NCI-H526 (cell line): ENCODE measurements around the gene GLI1.
"Not testable (repeated sequence)": the region's sequence is repeated elsewhere in the genome, so short reads cannot be mapped to it uniquely, and the experiment has no call there.

Source experiments
- DNase-seq, 2 experiments: peaks; one replicate each; lab custom pipeline; 2025; lab: John Stamatoyannopoulos, UW

GLI1 gene

DNA sequence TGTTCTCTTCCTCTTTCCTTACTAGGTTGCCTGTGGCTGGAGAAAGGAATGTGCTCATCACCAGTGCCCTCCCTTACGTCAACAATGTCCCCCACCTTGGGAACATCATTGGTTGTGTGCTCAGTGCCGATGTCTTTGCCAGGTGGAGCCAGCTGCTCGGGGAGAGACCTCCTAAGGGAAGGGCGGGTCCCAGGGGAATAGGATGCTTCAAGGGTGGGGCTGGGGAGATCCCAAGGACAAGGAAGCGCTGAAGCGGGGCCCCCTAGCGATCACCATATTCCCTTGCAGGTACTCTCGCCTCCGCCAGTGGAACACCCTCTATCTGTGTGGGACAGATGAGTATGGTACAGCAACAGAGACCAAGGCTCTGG, 38.5 kb downstream of the GLI1 start:
- peak in 1 of 2 experiments; percentile 41 for DNase-seq

DNA sequence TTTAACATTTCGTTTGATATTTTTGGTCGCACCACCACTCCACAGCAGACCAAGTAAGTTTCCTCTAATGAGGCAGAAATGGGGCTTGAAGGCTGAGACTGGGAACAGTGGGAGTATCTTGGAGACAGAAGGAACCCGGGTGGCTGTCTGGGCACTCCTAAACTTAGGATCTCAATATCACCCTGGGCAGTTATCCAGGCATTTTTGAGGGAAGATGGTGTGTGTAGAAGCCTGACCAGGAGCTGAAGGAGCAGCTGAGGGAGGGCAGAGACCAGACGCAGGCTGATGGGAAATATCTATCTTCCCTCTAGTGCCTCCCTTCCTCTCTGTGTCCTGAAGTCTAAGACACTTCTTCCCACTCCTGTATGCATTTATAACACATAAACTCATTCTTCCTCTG, 39.0 kb downstream of the GLI1 start:
- DNase-seq = no peak

DNA sequence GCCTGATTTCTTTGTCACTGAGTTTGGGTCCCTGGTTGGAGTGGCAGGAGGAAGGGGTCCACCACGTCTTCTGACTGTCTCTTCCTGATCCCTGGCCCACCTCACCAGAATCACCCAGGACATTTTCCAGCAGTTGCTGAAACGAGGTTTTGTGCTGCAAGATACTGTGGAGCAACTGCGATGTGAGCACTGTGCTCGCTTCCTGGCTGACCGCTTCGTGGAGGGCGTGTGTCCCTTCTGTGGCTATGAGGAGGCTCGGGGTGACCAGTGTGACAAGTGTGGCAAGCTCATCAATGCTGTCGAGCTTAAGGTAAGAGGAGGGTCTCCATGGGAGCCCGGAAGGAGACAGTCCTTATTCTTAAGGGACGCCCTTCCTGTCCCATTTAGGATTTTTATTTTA, 40.6 kb downstream of the GLI1 start:
- DNase-seq = no peak

DNA sequence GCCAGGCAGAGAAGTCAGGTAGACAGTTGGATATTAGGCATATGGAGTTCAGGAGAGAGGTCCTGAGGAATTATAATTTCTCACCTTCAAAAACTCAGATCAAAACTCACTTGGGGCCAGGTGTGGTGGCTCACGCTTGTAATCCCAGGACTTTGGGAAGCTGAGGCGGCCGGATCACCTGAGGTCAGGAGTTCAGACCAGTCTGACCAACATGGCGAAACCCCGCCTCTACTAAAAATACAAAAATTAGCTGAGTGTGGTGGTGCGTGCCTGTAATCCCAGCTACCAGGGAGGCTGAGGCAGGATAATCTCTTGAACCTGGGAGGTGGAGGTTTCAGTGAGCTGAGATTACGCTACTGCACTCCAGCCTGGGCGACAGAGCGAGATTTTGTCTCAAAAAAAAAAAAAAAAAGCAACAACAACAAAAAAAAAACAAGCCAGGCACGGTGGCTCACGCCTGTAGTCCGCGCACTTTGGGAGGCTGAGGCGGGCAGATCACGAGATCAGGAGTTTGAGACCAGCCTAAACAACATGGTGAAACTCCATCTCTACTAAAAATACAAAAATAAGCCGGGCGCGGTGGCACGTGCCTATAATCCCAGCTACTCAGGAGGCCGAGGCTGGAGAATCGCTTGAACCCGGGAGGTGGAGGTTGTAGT, 42.9 kb downstream of the GLI1 start:
- DNase-seq = not testable (repeated sequence)

DNA sequence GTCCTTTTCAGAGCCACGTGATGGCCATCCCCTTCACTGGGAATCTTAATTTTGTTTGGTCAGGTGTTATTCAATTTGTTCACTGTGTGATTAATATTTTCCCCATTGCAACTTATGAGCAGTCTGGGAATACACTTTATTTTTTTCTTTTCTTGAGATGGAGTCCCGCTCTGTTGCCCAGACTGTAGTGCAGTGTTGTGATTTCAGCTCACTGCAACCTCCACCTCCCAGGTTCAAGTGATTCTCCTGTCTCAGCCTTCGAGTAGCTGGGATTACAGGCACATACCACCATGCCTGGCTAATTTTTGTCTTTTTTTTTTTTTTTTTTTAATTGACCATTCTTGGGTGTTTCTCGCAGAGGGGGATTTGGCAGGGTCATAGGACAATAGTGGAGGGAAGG, 47.0 kb downstream of the GLI1 start:
- DNase-seq = not testable (repeated sequence)

DNA sequence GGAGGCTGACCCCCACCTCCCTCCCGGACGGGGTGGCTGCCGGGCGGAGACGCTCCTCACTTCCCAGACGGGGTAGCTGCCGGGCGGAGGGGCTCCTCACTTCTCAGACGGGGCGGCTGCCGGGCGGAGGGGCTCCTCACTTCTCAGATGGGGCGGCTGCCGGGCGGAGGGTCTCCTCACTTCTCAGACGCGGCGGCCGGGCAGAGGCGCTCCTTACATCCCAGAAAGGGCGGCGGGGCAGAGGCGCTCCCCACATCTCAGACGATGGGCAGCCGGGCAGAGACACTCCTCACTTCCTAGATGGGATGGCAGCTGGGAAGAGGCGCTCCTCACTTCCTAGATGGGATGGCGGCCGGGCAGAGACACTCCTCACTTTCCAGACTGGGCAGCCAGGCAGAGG, 48.2 kb downstream of the GLI1 start:
- DNase-seq = not testable (repeated sequence)

DNA sequence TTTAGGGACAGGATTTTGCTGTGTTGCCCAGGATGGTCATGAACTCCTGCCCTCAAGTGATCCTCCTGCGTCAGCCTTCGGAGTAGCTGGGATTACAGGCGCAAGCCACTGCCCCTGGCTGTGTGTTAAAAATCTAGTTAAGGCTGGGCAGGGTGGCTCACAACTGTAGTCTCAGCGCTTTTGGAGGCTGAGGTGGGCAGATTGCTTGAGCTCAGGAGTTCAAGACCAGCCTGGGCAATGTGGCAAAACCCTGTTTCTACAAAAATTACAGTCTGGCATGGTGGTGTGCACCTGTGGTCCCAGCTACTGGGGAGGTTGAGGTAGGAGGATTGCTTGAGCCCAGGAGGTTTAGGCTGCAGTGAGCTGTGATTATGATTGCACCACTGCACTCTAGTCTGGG, 51.6 kb downstream of the GLI1 start:
- DNase-seq = no peak

DNA sequence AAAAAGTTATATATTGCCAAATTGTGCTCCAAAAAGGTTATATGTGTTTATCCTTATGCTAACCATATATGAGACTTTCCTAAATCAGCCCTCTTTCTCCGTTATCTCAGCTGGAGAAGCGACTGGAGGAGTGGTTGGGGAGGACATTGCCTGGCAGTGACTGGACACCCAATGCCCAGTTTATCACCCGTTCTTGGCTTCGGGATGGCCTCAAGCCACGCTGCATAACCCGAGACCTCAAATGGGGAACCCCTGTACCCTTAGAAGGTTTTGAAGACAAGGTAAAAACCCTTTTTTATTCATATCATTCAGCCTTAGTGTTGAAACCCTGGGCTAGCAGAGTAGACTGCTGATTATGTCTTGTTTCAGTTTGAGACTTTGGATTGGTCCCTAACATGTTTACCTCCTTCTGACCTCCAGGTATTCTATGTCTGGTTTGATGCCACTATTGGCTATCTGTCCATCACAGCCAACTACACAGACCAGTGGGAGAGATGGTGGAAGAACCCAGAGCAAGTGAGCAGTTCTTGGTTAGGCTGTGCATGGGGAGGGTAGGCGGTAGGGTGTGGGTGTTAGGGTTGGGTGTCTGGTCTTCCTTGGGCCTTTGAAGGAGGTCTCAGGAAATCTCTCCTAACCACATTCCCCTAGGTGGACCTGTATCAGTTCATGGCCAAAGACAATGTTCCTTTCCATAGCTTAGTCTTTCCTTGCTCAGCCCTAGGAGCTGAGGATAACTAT, 52.2 kb downstream of the GLI1 start:
- no peak for DNase-seq

DNA sequence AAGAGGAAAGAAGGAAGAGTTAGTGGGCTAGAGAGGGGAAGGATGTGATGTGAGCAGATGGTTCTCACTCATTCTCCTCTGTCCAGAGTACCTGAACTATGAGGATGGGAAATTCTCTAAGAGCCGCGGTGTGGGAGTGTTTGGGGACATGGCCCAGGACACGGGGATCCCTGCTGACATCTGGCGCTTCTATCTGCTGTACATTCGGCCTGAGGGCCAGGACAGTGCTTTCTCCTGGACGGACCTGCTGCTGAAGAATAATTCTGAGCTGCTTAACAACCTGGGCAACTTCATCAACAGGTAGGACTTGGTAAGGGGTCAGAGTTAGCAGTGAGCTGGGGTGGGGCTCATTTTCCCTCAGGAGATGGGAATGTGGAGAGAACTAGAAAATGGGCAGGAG, 53.1 kb downstream of the GLI1 start:
- DNase-seq = no peak

DNA sequence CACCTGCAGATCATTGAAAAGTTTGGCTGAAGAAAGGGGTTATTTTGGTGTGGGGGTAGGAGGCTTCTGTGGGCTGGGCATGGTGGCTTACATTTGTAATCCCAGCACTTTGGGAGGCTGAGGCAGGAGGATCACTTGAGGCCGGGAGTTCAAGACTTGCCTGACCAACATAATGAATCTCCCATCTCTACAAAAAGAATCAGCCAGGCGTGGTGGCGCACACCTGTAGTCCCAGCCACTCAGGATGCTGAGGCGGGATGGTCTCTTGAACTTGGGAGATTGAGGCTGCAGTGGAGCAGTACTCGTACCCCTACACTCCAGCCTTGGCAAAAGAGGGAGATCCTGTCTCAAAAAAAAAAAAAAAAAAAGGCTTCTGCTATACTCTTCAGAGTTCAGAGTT, 53.7 kb downstream of the GLI1 start:
- DNase-seq = no peak

DNA sequence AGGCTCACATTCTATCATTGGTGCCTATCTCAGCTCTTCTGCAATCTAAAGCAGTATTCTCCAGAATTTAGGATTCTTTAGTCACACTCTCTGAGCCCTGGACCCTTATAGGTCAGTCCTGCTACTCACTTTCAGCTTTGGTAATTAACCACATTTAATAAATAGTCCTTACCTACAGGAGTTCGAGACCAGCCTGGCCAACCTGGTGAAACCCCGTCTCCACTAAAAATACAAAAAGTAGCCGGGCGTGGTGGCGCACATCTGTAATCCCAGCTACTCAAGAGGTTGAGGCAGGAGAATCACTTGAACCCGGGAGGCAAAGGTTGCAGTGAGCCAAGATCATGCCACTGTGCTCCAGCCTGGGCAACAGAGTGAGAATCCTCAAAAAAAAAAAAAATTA, 54.1 kb downstream of the GLI1 start:
- DNase-seq = not testable (repeated sequence)

DNA sequence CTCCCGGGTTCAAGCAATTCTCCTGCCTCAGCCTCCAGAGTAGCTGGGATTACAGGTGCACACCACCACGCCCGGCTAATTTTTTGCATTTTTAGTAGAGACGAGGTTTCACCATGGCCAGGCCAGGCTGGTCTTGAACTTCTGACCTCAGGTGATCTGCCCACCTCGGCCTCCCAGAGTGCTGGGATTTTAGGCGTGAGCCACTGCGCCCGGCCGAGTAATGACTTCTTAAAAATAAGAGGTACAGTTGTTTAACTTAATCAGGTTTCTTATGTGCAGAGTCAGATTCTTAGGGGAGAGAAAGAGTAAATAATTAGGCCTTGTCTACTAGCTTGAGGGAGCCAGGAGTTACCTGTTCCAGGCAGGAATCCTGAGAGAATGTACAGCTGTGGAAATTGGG, 54.7 kb downstream of the GLI1 start:
- DNase-seq = not testable (repeated sequence)

DNA sequence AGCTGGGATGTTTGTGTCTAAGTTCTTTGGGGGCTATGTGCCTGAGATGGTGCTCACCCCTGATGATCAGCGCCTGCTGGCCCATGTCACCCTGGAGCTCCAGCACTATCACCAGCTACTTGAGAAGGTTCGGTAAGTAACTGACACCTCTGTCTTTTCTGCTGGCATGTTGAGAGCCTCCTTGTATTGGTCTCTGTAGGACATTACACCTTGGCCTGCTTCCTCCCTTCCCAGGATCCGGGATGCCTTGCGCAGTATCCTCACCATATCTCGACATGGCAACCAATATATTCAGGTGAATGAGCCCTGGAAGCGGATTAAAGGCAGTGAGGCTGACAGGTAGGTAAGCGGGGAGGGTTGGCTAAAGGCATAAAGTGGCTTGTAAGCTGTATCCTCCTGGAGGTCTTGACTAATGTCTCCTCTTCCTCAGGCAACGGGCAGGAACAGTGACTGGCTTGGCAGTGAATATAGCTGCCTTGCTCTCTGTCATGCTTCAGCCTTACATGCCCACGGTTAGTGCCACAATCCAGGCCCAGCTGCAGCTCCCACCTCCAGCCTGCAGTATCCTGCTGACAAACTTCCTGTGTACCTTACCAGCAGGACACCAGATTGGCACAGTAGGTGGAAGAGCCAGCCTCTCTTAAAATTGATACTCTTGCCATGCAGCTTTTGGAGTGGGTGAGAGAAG, 55.3 kb downstream of the GLI1 start:
- no peak for DNase-seq

DNA sequence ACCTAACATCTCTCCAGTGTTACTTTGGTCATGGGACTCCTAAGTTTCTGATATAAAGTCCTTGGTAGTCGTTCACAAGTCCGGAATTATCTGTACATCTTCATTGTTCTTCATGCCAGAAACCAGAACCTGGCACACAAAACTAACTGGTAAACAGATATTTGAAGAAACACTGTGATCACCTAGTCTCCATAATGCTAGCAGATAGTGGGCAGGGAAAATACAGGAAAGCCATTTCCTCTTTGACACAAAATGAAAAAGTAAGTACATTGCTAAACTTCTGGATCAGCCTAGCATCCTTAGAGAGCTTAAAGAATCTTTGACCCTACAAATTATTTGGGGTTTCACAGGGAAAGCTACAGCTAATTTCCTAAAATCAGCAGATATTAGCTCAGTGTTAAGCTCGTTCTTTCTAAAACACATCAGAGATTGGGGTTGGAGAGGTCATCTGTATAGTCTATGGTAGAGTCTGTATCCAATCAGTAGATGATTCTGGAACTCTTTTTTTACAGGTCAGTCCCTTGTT, 55.9 kb downstream of the GLI1 start:
- no peak for DNase-seq

DNA sequence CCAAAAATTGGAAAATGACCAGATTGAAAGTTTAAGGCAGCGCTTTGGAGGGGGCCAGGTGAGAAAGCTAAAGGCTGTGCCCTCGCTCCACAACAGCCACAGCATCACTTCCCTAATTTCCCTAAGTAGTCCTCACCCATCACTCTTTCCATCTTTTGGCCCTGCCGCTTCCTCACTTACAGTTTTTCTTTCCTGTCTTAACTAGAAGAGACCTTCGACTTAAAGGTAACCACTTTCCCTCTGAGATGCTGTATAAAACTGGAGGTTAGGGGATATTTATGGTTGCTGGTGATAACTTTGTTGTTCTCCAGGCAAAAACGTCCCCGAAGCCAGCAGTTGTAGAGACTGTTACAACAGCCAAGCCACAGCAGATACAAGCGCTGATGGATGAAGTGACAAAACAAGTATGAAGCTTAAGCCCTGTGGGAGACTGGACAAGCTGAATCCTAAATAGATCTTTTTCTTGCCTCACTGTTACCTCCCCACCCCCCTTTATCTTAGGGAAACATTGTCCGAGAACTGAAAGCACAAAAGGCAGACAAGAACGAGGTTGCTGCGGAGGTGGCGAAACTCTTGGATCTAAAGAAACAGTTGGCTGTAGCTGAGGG, 56.5 kb downstream of the GLI1 start:
- no peak for DNase-seq

DNA sequence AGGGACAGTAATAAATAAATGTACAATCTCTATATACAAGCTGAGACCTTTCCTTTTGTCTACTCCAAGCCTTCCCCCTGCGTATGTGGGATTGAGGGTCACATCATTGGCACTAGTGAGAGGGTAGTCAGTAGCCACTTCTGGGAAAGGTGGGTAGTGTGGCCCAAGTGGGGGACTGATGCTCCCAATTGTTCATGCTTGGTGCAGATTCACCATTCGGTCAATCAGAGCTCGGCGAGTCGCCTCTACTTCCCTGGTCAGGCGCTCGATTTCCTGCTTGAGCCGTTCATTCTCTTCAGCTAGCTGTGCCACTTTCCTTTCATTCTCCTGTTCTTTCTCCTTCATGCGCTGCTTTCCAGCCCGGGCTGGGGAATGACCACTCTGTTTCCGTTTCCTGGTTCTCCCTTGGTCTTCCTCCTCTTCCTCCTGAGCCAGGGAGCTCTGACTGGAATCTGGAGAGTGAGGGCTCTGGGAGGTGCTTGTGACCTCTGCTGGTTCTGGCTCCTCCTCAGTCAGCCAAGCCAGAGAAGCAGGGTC, 57.1 kb downstream of the GLI1 start:
- no peak for DNase-seq

DNA sequence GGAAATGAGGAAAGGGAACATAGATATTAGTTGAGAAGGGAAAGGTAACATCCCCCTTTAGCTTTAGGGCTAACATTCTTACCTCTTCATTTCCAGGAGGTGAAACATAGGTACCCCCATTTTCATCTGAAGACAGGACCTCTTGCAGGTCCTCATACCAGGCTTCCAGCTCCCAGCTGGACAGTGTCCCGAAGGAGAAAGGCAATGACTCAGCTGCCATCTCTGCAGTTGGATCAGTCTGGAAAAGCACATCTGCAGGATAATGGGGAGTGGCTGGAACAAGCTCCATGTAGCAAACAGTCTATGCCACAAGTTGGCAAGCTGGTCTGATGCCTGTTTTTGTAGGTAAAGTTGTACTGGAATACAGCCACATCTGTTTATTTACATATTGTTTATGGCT, 57.6 kb downstream of the GLI1 start:
- DNase-seq = no peak

DNA sequence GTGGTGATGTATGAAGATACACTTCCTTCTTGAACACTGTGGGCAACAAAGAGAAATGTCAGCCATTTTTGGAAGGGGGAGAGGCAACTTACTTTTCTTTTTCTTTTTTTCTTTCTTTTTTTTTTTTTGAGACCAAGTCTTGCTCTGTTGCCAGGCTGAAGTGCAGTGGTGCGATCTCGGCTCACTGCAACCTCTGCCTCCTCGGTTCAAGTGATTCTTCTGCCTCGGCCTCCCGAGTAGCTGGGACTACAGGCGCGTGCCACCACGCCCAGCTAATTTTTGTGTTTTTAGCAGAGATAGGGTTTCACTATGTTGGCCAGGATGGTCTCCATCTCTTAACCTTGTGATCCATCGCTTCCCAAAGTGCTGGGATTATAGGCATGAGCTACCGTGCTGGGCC, 58.1 kb downstream of the GLI1 start:
- DNase-seq = not testable (repeated sequence)

DNA sequence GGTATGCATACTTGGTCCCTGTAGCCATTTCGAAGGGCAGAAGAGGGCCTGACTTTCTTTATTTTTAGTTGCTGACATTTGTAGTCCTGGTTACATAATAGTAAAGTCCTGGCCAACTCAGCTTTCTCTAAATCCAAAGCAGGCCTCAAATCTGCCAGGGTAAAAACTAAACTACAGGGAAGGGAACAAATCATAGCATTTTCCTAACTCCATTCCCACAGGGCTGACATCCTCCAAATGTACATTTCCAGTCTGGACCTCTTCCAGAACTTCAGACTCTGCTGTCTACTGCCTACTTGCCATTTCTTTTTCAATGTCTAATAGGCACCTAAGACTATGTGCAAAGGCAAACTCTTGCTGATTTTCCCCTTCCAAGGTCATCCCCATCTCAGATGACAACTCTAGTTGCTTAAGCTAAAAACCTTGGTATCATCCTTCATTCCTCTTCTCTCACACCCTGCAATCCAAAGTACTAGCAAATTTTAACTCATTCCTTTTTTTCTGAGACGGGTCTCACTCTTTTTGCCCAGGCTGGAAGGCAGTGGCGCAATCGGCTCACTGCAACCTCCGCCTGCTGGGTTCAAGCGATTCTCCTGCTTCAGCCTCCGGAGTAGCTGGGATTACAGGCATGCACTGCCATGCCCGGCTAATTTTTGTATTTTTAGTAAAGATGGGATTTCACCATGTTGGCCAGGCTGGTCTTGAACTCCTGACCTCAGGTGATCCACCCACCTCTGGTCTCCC, 58.8 kb downstream of the GLI1 start:
- no peak for DNase-seq

DNA sequence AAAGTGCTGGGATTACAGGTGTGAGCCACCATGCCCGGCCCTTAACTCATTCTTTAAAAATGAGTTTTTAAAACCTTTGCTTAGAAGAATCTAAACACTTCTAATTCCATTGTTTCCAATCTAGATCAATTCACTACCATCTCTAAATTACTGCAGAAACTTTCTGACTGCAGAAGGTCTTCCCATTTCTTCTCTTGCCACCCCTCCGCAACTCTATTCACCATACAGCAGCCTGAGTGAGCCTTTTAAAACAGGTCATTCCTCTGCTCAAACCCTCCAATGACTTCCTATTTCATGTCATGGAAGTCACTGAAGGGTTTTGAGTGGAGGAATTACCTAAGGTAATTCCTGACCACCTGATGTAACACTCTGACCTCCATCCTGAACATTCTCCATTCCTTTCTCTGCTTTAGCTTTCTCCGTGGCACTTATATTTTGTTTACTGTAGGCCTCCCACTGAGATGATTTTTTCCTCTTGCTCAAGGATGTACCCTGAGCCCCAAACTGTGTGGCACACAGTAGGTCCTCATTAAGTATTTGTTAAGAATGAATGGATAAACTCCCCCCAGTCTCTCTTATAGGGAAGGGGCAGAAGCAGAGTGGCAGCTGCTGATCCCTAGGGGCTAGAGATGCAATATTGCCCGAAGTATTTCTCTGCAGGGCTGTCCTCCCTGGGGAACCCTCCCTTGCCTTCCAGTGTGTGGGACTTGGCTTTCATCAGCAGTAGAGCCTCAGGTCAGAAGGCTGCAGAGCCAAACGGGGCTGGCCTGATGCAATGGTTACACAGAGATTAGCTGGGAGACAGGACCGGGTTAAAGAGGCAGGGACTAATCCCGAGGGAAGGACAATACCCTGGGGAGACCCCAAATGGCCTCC, 59.6 kb downstream of the GLI1 start:
- no peak for DNase-seq

DNA sequence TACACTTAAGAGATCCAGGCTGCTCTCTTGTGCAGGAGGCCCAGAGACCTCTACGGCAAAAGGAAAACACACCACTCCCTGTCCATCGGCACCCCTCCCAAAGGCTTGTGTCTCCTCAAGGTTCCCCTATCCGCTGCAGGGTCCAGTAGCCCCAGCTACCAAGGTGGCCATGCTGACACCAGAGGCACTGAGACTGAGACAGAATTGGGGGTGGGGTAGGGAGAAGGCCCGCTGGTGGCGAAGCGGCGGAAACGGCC, 60.1 kb downstream of the GLI1 start:
- peak in 1 of 2 experiments; percentile 46 for DNase-seq
